Gastrocnemius medialis (tissue), 4 donors: ENCODE measurements around the gene ZNF664.

Experiments used
- POLR2A ChIP-seq, 2 donors: fragments of 450-650 bp; IDR thresholded peaks; one replicate each; pipeline ENCODE4 v1.6.1; 2017; ENCODE audit warnings: antibody characterized with exemption in 2 of 2, mild to moderate bottlenecking in 2 of 2, moderate library complexity in 2 of 2
- TF ChIP-seq, protein P1 (sequence below), 5 experiments: fragments of 450-650 bp in 3 of 5; fragments of 200-600 bp in 2 of 5; sonication (generic) in 2 of 5; IDR thresholded peaks in 4 of 5; conservative IDR thresholded peaks in 1 of 5; 1 replicate in 4 of 5; 2 replicates in 1 of 5; pipeline ENCODE4 v1.5.1; 2016 to 2019; ENCODE audit warnings: antibody characterized with exemption in 5 of 5, mild to moderate bottlenecking in 3 of 5, moderate library complexity in 3 of 5

DNA sequence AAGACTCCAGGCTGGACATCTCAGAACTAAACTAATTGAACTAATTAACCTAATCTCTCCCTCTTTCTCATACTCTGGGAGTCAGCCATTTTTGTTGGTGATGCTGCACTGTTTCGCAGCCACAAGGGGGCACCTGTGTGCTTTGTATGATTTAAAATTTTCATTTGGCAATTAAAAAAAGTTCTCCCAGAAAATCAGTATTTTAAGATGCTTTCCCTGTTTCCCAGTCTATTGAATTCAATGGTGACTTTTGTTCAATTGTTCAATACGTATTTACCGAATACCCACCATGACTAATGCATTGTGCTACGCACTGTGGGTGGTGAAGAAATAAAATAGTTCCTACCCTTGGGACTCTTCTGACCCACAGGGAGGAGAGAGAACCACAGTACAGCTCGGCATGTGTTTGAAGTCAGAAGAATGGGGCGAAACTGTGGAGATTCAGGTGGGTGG, 63.7 kb downstream of the ZNF664 start:
- no peak for TF ChIP-seq POLR2A (IDR thresholded peaks at IDR 0.05)
- TF ChIP-seq, protein P1, sequence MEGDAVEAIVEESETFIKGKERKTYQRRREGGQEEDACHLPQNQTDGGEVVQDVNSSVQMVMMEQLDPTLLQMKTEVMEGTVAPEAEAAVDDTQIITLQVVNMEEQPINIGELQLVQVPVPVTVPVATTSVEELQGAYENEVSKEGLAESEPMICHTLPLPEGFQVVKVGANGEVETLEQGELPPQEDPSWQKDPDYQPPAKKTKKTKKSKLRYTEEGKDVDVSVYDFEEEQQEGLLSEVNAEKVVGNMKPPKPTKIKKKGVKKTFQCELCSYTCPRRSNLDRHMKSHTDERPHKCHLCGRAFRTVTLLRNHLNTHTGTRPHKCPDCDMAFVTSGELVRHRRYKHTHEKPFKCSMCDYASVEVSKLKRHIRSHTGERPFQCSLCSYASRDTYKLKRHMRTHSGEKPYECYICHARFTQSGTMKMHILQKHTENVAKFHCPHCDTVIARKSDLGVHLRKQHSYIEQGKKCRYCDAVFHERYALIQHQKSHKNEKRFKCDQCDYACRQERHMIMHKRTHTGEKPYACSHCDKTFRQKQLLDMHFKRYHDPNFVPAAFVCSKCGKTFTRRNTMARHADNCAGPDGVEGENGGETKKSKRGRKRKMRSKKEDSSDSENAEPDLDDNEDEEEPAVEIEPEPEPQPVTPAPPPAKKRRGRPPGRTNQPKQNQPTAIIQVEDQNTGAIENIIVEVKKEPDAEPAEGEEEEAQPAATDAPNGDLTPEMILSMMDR (IDR thresholded peaks at IDR 0.05 in 4 of 5, conservative IDR thresholded peaks at IDR 0.05 in 1 of 5) = peak; percentile 81 to 91 (median 86)
